MG63 (cell line): ENCODE results near the gene UBE2J2. TPM values are rescaled to one million over a fixed set of nuclear protein-coding genes. Genes with fewer than 3 reads are reported as not detected.
"Not testable (repeated sequence)": the region's sequence is repeated elsewhere in the genome, so short reads cannot be mapped to it uniquely, and the experiment has no call there.

Source experiments
- DNase-seq: peaks from one replicate; pipeline ENCODE4 v3.0.0-alpha.2; 2020
- H3K27me3 ChIP-seq: fragments of 250-450 bp; sonication (Bioruptor Pico); 2 replicates; pipeline ENCODE4 v1.5.1; 2020; ENCODE audit warnings: mild to moderate bottlenecking, moderate library complexity
- H3K36me3 ChIP-seq: fragments of 250-450 bp; sonication (Bioruptor Pico); 2 replicates; pipeline ENCODE4 v1.5.1; 2020; ENCODE audit warnings: mild to moderate bottlenecking, moderate library complexity
- H3K4me3 ChIP-seq: fragments of 250-450 bp; sonication (Bioruptor Pico); 2 replicates; pipeline ENCODE4 v1.5.1; 2020; ENCODE audit warnings: mild to moderate bottlenecking, moderate library complexity
- H3K9me3 ChIP-seq: fragments of 250-450 bp; sonication (Bioruptor Pico); 2 replicates; pipeline ENCODE4 v1.5.1; 2020; ENCODE audit warnings: mild to moderate bottlenecking, moderate library complexity
- total RNA-seq: library from RNA; depleted of rRNA; stranded (reverse); fragments of >200 nt; shearing (Covaris generic); gene quantifications from 2 replicates; pipeline ENCODE4 v1.2.3, GENCODE V29; 2014; ENCODE audit warnings: low replicate concordance

UBE2J2 gene
- total RNA-seq, 1 experiment from 2014 or later, result 94.1 TPM

DNA sequence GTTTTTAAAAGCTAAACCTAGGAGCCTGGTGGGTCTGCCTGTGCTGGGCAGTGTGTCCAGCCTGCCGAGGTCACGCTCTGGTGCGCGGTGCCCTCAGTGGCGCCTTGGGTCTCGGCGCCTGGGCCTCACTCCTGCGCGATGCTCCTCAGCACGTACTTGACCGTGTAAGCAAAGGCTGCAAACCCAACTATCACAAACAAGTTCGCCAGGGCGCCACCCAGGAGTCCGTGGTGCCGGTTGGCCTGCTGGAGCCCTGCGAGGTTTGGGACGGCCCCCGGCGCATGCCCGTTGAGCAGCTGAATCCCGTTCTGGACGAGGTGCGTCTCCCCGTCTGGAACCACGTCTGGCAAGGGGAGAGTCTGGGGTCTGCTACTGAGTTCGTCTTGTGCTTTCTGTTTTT is 18.6 kb downstream of the UBE2J2 start:
- no peak overlapping the region for H3K4me3 ChIP-seq
- H3K36me3 ChIP-seq, result peaks cover 38% of the 10 kb centered on the region
- DNase-seq, result no peak

DNA sequence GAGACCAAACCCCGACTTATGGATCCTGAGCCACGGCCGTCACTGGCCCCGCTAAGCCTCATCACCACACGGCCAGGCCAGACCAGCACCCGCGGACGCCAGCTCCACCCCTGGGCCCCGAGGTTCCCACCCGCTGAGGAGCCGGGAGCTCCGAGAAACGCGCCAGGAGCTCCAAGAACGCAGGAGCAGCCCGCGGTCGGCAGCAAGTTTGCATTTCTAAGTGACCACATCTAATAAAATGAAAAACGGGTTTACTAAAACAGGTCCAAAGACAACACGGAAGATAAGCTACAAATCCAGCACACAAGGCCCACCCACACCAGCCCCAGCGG is 19.0 kb downstream of the UBE2J2 start:
- Histone ChIP-seq H3K4me3 (no peak overlapping the region), H3K36me3 (peaks cover 34% of the 10 kb centered on the region), H3K27me3 (no peaks in the 10 kb centered on the region), H3K9me3 (no peaks in the 10 kb centered on the region)
- DNase-seq, result no peak

More for the DNA sequence above, 18.6 kb downstream of the UBE2J2 start:
- Histone ChIP-seq H3K27me3 (no peaks in the 10 kb centered on the region), H3K9me3 (no peaks in the 10 kb centered on the region)

DNA sequence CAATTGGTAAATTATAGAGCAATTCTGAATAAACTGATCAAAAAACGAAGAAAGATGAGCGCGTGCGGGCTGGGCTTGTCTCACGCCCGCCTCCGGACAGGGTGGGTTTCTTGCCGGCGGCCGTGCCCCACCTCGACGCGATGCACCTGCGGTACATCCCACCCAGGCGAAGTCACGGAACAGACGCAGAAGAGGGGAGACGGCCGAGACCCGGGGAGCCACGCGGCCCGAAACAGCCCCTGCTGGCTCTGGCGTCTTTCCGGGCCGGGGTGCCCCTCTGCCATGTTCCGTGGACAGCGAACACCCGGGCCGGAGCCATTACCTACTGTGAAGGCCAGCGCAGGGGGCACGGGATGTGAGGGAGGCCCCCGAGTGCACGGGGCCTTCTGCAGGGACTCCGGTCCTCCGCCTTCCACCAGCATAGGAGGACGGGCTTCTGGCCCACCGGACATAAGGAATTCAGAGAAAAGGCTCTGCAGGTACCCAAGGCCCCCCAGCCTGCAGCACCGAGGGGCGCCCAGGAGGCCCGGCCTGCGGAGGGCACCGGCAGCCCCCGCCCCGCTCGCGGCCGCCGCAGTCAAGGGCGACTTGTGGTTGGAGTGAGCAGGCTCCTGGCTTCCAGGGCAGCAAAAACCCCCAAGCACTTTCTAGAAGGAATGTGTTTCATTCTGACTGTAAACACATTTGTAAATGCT is 19.5 kb downstream of the UBE2J2 start:
- H3K4me3 ChIP-seq, result no peak overlapping the region
- no peaks in the 10 kb centered on the region for H3K27me3 ChIP-seq
- peaks cover 33% of the 10 kb centered on the region for H3K36me3 ChIP-seq
- no peaks in the 10 kb centered on the region for H3K9me3 ChIP-seq
- DNase-seq, result no peak

DNA sequence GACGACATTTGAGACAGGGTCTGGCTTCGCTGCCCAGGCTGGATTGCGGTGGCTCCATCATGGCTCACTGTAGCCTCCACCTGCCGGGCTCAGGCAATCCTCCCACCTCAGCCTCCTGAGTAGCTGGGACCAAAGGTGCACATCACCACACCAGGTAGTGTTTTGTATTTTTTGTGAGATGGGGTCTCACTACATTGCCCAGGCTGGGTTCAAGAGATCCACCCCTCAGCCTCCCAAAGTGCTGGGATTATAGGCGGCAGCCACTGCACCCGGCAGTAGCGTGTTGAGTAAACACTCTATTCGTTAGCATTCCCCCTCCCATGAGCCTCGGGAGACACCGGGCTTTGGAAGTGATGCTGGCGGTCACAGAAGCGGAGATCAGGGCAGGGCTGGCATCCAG is 20.3 kb downstream of the UBE2J2 start:
- Histone ChIP-seq H3K36me3 (peaks cover 33% of the 10 kb centered on the region), H3K9me3 (no peaks in the 10 kb centered on the region), H3K4me3 (no peak overlapping the region), H3K27me3 (no peaks in the 10 kb centered on the region)
- no peak for DNase-seq

DNA sequence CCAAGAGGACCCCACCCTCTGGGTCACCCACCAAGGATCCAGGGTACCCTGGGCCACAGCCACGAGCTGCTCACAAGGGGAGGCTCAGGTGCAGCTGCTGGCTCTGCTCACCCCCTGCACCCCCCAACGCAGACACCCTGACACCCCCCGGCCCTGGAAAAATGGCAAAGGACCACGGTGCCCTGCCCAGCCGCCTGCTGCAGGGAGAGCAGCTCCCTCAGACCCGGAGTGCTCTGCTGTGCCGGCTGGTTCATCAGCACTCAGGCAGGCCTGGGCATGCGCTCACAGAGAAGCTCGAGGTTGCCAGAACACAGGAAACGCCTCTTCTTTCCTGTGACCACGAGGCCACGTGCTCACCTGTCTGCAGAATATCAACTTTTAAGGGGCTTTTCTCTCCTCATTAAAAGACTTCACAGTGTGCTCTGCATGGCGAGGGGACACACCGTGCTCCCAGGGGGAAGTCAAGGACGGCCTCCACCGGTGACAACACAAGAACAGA is 22.8 kb downstream of the UBE2J2 start:
- DNase-seq, result no peak
- Histone ChIP-seq H3K4me3 (no peak overlapping the region), H3K36me3 (peaks cover 24% of the 10 kb centered on the region), H3K9me3 (no peaks in the 10 kb centered on the region), H3K27me3 (no peaks in the 10 kb centered on the region)

DNA sequence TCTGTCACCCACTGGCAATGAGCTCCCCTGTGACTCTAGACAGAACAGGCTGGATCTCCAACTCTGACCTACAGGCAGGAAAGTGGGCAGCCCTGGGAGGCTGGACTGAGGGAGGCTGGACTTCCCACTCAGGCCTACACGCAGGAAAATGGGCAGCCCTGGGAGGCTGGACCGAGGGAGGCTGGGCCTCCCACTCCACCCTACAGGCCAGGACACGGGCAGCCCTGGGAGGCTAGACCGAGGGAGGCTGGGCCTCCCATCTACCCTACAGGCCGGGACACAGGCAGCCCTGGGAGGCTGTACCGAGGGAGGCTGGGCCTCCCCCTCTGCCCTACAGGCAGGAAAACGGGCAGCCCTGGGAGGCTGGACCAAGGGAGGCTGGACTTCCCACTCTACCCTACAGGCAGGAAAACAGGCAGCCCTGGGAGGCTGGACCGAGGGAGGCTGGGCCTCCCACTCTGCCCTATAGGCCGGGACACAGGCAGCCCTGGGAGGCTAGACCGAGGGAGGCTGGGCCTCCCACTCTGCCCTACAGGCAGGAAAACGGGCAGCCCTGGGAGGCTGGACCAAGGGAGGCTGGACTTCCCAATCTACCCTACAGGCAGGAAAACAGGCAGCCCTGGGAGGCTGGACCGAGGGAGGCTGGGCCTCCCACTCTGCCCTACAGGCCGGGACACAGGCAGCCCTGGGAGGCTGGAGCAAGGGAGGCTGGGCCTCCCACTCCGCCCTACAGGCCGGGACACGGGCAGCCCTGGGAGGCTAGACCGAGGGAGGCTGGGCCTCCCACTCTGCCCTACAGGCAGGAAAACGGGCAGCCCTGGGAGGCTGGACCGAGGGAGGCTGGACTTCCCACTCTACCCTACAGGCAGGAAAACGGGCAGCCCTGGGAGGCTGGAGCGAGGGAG is 25.4 kb downstream of the UBE2J2 start:
- not testable (repeated sequence) for H3K36me3 ChIP-seq, DNase-seq, H3K4me3 ChIP-seq, H3K9me3 ChIP-seq, H3K27me3 ChIP-seq

DNA sequence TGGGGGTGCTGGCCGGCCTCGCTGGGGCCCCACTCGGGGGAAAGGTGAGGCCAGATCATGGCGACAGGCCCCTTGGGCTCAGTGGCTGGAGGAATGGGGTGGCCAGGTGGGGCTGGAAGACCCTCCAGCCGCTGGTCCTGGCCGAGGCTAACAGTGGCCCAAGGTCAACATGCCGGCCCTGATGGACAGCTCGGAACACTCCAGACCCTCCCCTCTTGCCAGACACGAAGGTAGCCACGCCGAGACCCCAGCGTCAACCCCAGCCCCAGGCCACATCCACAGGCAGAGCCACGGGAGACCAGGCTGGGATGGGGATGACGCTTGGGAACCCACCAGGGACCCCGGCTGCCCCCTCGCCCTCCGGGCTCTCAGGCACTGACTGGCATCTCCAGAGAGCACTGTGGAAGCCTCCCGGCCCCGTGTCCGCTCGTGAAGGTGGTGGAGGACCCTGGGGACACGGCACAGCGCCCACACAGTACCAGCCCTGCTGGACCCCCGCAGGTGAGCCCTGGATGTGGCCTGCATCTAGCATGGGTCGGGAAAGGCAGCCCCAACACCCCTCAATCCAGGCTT is 26.2 kb downstream of the UBE2J2 start:
- no peaks in the 10 kb centered on the region for H3K27me3 ChIP-seq
- H3K36me3 ChIP-seq, result peaks cover under 1% of the 10 kb centered on the region; the same call in 1 of the 2 replicates
- H3K4me3 ChIP-seq, result no peak overlapping the region
- no peak for DNase-seq
- H3K9me3 ChIP-seq, result no peaks in the 10 kb centered on the region

DNA sequence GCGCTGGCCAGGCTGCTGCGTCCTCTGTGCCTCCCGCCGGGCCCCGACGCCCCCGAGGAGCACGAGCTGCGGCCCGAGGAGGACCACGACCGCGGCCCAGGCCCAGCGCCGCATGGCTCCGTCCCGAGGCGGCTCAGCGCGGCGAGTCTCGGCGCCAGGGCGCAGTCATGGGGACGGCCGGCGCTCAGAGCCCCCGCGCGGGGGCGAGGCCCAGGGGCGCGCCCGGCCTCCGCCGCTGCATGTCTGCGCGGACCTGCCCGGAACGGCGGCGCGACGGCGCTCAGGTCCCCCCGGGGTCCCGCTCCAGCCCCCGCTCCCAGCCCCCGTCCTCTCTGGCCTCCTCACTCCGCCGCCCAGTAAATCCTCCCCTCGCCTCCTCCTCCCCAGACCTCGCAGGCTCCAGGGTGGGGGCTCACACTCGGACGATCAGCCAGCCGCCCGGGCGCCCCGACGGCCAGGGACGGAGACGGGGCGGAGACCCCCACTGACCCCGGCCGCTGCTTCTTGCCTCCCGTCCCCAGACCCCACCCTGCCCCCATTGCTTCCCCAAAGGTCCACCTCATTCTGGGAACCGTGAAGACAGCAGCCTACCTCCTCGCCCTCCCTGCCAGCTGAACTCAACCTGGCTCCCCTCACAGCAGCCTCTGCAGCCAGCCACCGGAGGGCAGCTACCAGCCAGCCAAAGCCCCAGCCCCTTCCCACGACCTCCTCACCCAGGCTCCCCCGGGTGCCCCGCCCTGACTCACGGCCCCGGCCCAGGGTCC is 26.9 kb downstream of the UBE2J2 start, which contains the start of gene C1QTNF12:
TSS of gene C1QTNF12 (minus strand) at position 146 of the 764 bp plus-strand sequence. CDS start at position 114, 32 bp downstream.
- DNase-seq, result no peak
- no peaks in the 10 kb centered on the region for H3K36me3 ChIP-seq
- no peaks in the 10 kb centered on the region for H3K27me3 ChIP-seq
- no peak within 1 kb of the TSS for H3K4me3 ChIP-seq
- no peaks in the 10 kb centered on the region for H3K9me3 ChIP-seq

DNA sequence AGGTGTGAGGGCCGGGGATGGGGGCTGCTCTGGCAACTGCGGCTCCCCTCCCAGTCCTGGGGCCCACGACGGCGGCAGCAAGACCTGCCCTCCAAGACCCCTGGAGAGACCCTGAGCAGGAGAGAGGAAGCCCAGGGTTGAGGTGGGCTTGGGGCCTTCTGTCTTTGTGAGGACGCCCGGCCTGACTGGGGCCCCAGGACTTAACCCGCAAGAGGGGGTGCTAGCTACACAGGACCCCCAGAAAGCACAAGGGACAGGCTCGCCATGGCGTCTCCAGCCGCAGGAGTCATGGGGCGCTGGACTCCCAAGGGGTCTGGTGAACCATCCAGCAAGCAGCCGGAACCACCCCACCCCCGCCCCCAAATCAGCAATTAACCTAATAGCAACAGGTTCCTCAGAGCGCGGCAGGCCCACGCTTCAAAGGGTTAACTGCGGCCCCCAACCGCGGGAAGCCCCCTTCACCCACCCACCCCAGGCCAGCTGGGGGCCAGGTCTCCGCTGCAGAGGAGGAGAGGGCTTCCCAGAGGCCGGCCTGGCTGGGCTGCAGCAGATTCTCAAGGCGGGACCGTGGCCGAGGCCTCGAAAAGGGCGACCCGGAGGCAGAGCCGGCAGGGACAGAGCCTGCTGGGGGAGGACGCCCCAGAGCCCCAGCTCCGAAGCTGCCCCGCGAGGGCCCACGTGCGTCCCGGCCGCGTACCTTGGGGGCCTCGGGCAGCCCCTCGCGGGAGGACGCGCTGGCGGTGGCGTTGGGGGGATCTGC is 27.7 kb downstream of the UBE2J2 start:
- Histone ChIP-seq H3K27me3 (no peaks in the 10 kb centered on the region), H3K9me3 (no peaks in the 10 kb centered on the region)
- no peak for DNase-seq

DNA sequence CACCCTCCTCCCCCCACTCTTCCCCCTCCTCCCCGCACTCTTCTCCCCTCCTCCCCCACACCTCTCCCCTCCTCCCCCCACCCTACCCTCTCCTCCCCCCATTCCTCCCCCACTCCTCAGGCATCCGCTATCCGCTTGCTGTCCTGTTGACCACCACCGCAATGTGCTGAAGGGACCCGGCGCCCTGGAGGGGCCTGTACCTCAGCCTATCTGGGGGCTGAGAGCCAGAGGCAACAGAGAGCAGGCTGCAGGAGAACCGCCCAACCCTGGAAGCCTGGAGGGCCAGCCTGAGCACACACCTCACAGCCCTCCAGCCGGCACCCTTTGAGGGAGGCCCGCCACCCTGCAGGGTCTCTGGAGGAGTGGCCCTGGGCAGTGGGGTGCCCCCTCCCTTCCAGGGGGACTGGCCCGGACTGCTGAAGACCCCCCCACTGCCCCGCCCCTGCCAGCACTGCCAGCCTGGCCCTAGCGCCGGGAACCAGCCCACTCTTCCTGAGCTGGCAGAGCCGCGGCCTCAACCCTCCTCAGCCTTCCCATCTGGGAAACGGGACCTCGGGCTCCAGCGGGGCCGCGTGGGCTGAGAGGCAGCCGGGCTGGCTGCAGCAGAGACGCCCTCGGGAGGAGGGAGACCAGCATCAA is 28.4 kb downstream of the UBE2J2 start:
- Histone ChIP-seq H3K36me3 (no peaks in the 10 kb centered on the region), H3K27me3 (no peaks in the 10 kb centered on the region), H3K4me3 (no peak overlapping the region), H3K9me3 (no peaks in the 10 kb centered on the region)
- DNase-seq, result no peak

More for the DNA sequence above, 27.7 kb downstream of the UBE2J2 start:
- Histone ChIP-seq H3K4me3 (no peak overlapping the region), H3K36me3 (no peaks in the 10 kb centered on the region)

DNA sequence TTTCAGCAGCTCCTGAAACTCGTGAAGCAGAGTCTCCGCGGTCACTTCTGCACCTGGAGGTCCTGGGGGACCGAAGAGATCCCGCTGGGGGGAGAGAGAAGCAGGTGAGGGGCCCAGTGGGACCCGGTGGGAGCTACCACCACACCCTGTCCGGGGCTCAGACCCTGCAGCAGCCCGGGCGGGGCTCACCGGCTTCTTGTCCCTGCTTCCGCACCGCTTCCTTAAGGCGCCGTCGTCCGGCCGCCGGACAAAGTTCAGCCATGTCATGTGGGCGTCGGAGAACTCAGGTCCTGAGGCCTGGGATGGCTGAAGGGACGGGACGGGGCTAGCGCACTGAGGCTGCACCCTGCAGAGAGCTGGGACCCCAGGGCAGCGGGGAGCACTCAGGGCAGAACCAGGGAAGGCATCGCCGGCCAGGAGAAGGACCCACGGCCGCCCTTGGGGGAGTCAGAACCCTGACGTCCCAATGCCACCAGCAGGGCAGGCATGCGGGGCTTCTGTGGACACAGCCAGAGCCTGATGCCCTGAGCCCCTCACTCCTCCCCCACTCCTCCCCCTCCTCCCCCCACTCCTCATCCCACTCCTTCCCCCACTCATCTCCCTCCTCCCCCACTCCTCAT is 29.4 kb downstream of the UBE2J2 start:
- DNase-seq, result no peak
- Histone ChIP-seq H3K36me3 (no peaks in the 10 kb centered on the region), H3K4me3 (no peak overlapping the region), H3K27me3 (no peaks in the 10 kb centered on the region), H3K9me3 (no peaks in the 10 kb centered on the region)

DNA sequence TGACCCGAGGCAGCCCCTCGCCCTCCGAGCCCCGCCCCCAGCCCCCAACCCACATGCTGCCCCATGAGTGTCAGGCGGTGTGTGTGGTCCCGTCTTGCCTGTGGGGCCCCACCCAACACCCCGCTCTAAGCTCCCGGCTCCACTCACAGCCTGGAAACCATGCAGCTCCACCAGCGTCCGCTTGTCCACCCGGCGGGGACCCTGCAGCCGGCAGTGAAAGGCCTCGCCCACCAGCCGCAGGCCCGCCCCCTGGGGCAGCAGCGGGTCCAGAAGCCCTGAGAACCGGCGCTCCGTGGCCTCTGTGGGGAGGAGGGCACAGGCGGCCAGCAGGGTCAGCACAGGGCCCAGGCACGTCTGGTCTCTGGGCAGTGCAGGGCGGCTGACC is 29.9 kb downstream of the UBE2J2 start:
- no peak for DNase-seq
- Histone ChIP-seq H3K4me3 (no peak overlapping the region), H3K36me3 (no peaks in the 10 kb centered on the region), H3K9me3 (no peaks in the 10 kb centered on the region), H3K27me3 (no peaks in the 10 kb centered on the region)

DNA sequence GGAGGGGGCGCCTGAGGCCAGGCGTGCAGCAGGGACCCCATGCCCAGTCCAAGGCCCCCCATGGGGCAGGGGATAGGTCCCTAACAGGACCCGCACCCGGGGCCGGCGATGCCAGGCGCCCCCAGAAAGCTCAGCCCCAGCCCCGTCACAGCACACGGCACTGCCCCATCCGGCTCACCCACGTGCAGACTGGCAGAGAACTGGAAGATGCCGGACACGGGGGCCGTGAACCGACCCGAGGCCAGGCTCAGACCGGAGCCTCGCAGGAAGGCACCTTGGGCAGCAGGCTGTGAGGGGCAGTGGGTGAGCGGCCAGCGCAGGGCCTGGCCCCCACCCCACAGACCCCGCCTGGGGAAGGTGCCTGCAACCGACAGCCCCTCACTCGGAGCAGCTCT is 30.4 kb downstream of the UBE2J2 start:
- Histone ChIP-seq H3K9me3 (no peaks in the 10 kb centered on the region), H3K27me3 (no peaks in the 10 kb centered on the region), H3K36me3 (no peaks in the 10 kb centered on the region), H3K4me3 (no peak overlapping the region)
- no peak for DNase-seq

DNA sequence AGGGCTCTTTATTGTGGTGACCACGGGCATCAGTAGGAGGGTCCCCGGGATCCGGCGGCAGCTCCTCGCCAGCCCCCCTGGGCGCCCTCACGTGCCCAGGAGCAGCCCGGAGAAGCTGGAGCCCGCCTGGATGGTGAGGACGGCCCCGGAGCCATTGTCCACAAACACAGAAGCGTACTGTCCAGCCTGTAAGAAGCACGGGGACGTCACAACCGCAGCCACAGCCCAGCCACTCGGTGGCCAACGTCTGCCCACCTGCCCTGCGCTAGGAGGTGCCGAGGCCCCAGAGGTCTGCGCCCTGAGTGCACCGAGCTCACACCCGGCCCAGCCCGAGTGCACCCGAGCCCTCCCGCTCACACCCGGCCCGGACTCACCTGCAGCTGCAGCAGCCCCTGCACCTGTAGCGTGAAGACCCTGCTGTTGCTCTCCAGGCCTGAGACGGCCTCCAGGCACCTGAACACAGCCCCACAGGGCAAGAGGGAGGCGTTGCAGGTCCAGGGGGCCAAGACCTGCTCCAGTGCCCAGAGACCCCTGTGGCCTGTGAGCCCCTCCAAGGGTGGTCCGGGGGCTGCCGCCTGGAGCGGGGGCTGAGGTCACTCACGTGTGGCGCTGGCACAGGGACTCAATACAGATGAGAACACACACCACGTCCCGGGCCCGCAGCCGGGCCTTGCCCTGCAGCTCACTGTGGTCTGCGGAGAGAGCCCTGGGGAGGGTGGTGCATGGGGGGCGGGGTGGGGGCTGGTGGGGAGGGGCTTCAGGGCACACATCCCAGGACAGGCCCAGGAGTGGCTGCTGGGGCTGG is 31.0 kb downstream of the UBE2J2 start:
- no peaks in the 10 kb centered on the region for H3K9me3 ChIP-seq
- DNase-seq, result no peak
- H3K36me3 ChIP-seq, result no peaks in the 10 kb centered on the region
- no peaks in the 10 kb centered on the region for H3K27me3 ChIP-seq
- no peak overlapping the region for H3K4me3 ChIP-seq
